GM12873 (cell line): ENCODE results near the gene TECTA.

Experiments
- TF ChIP-seq, protein P1 (sequence below): IDR thresholded peaks from 2 replicates; pipeline ENCODE4 v1.5.1; 2012; ENCODE audit warnings: low read depth, mild to moderate bottlenecking, moderate library complexity, low read length, control low read depth; ENCODE audit not compliant: insufficient read depth; ENCODE audit errors: missing control alignments

Gene TECTA

GRCh38 chr11:121106812-121107211, 5.8 kb downstream of the TECTA start:
- TF ChIP-seq, protein P1, sequence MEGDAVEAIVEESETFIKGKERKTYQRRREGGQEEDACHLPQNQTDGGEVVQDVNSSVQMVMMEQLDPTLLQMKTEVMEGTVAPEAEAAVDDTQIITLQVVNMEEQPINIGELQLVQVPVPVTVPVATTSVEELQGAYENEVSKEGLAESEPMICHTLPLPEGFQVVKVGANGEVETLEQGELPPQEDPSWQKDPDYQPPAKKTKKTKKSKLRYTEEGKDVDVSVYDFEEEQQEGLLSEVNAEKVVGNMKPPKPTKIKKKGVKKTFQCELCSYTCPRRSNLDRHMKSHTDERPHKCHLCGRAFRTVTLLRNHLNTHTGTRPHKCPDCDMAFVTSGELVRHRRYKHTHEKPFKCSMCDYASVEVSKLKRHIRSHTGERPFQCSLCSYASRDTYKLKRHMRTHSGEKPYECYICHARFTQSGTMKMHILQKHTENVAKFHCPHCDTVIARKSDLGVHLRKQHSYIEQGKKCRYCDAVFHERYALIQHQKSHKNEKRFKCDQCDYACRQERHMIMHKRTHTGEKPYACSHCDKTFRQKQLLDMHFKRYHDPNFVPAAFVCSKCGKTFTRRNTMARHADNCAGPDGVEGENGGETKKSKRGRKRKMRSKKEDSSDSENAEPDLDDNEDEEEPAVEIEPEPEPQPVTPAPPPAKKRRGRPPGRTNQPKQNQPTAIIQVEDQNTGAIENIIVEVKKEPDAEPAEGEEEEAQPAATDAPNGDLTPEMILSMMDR = no peak

- TF ChIP-seq, protein P1 = no peak
Observed at GRCh38 chr11:121108413-121108812, 7.4 kb downstream of the TECTA start.

- TF ChIP-seq, protein P1 = no peak
Observed at GRCh38 chr11:121109471-121109870, 8.4 kb downstream of the TECTA start.

- TF ChIP-seq, protein P1 = no peak
Observed at GRCh38 chr11:121109916-121110586, 9.0 kb downstream of the TECTA start.

DNA sequence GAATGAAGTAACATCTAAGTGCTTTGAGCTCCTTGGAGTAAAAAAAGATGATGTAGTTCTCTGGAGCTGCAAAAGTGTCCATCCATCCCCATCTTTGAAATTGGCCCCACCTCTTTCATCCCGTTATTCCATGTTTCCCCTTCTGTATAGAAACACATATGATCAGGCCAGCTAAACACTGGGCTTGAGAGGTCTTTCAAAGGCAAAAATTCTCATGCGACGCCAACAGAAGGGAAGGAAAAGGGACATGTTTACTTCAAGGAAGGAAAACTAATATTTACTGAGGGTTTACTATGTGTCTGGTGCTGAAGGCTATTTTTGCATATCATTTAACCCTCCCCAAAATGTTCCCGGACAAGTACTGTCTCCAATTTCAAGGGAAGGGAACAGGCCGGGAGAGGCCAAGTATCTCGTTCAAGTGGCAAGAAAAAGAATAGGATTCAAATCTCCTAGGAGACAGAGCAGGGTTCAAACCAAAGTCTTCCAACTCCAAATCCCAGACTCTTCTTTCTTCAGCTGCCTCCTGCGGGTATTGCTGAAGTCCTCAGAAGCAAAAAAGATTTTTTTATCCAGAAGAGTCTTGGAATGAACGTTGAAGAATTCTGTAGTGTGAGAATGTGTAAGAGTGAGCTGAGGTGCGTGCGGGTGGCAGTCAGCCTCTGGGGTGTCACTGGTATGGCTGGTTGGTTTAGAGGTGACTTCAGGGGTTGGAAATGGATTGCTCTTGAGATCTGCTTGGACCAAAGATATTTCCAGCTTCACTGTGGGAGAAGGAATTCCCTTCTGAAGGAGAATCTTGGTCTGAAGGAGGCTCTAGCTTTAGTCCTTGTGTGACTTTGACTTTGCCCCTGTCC, 10.1 kb downstream of the TECTA start:
- TF ChIP-seq, protein P1 = no peak

GRCh38 chr11:121112498-121113455, 11.7 kb downstream of the TECTA start:
- TF ChIP-seq, protein P1 = peak; percentile 57
